ENCODE data around the gene TMEM190.

DNA sequence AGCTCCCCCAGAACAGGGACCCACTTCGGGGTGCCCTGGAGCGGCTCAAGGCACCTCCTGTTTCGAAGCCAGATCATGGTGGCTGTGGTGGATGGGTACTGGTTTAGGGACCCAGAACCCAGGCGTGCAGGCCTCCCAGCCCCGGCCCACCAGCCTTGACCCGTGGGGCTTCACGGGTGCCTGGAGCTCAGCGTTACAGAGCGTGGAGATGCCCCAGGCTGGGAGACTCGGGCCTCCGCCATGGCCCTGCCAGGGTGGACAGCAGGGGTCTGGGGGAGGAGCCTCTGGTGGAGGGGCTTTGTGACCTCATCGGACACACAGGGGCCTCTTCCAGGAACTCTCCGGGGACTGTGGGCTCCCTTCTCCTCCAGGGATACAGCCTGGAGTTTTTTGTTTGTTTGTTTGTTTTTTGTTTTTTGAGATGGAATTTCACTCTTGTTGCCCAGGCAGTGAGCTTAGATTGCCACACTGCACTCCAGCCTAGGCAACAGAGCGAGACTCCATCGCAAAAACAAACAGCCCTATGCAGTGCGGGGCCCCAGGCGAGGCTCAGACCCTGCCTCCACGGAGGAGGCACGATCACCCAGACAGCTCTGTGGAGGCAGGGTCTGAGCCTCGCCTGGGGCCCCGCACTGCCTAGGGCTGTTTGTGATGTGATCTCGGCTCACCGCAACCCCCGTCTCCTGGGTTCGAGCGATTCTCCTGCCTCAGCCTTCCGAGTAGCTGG, 13.5 kb upstream of the TMEM190 start, which contains the start of gene GARIN5B:
- TF ChIP-seq, protein P1, sequence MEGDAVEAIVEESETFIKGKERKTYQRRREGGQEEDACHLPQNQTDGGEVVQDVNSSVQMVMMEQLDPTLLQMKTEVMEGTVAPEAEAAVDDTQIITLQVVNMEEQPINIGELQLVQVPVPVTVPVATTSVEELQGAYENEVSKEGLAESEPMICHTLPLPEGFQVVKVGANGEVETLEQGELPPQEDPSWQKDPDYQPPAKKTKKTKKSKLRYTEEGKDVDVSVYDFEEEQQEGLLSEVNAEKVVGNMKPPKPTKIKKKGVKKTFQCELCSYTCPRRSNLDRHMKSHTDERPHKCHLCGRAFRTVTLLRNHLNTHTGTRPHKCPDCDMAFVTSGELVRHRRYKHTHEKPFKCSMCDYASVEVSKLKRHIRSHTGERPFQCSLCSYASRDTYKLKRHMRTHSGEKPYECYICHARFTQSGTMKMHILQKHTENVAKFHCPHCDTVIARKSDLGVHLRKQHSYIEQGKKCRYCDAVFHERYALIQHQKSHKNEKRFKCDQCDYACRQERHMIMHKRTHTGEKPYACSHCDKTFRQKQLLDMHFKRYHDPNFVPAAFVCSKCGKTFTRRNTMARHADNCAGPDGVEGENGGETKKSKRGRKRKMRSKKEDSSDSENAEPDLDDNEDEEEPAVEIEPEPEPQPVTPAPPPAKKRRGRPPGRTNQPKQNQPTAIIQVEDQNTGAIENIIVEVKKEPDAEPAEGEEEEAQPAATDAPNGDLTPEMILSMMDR (conservative IDR thresholded peaks at IDR 0.05) = no peak
- no peak for TF ChIP-seq EZH2 (IDR thresholded peaks at IDR 0.05; ENCODE audit: low read depth)

Measured in PC-9 (cell line).